ENCODE results near the gene ARL8B.
"Not testable (repeated sequence)": the region's sequence is repeated elsewhere in the genome, so short reads cannot be mapped to it uniquely, and the experiment has no call there.

ARL8B gene
- total RNA-seq = 36.1 to 63.2 (median 50.6) reads per million in 4 donors

DNA sequence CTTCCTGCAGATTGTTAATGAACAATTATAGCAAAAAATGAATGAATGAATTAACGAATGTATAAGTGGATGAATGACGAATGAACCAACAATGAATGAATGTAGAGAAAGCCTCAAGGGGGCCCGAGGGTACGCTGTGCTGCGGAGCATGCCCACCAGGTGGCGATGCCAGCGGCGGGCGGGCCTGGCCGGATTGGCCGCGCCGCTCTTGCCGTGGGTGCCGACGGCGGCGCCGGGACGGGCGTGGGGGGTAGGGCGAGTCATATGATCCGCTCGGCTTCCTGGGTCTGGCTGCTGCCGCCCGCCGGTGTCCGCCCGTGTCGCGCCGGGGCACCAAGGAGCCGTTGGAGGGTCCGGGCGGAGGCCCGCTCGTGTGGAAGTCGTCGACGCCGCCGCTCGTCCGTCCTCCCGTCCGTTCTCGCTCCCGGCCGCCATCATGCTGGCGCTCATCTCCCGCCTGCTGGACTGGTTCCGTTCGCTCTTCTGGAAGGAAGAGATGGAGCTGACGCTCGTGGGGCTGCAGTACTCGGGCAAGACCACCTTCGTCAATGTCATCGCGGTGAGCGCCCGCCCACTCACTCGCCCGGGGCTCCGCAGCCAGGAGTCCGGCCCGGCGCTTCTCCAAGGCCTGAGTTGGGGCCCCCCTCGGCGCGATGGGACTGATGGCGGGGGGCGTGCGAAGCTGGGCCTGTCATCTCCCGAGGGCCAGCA, at the start of gene ARL8B:
Gene ARL8B, plus strand, starts transcription at position 263 of the 711 bp plus-strand sequence. Its CDS starts 174 bp downstream, at position 437.
- DNase-seq = peak; percentile 76 to 91 (median 84)

DNA sequence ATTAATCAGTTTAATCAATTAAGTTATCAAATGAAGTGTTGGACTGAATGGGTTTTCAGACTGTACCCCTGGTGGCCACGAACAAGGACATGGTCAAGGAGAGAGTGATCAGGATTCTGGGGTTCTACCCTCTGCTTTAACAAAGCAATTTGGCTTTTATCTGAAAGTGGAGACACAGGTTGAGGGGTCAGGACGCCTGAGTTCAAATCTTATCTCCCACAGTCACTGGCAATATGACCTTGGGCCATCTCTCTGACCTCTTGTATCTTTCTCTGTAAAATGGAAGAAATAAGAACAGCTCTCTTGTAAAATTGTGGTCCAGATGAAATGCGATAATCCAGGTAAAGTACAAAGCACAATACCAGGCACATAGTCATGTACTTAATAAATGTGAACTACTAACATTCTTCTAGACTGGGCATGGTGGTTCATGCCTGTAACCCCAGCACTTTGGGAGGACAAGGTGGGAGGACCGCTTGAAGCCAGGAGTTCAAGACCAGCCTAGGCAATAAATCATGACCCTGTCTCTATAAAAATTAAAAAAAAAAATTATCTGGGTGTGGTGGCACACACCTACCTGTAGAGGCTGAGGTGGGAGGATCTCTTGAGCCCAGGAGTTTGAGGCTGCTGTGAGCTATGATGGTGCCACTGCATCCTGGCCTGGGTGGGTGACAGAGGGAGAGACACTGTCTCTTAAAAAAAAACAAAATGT, 48.6 kb upstream of the ARL8B start:
- DNase-seq = no peak

DNA sequence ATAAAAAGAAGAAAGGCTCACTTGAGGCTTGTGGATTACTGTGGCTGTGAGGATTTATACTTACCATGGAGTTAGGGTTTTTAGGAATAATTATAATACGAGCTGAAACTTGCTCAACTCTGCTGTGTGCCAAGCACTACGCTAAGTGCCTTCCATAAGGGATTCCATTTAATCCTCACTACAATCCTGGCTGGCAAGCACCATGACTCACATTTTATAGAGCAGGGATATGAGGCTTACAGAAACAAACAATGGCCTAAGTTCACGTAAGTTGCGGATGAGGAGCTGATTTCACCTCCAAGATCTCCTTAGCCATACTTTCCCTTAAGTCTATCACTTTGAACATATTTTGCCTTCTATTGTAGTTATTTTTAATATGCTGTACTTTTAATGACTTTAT, 43.9 kb upstream of the ARL8B start:
- no peak for DNase-seq

DNA sequence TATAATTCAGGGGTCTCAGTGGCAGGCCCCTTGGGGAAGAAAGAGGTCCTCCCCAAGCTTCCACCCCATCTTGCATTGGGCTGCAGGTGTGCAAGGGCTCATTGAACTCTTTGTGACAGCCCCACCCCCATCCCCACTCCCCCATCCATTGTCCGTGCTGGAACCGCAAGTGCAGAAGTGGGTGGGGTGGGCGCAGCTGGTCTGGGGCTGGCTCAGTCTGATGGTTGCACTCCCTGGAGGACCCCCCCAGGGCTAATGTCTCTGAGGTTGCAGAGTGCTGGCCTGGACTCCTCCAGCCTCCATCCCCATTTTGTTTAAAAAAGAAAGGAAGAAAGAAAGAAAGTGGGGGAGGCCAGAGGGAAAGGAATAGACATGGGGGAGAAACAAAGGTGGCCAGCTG, 42.3 kb upstream of the ARL8B start:
- DNase-seq = no peak

DNA sequence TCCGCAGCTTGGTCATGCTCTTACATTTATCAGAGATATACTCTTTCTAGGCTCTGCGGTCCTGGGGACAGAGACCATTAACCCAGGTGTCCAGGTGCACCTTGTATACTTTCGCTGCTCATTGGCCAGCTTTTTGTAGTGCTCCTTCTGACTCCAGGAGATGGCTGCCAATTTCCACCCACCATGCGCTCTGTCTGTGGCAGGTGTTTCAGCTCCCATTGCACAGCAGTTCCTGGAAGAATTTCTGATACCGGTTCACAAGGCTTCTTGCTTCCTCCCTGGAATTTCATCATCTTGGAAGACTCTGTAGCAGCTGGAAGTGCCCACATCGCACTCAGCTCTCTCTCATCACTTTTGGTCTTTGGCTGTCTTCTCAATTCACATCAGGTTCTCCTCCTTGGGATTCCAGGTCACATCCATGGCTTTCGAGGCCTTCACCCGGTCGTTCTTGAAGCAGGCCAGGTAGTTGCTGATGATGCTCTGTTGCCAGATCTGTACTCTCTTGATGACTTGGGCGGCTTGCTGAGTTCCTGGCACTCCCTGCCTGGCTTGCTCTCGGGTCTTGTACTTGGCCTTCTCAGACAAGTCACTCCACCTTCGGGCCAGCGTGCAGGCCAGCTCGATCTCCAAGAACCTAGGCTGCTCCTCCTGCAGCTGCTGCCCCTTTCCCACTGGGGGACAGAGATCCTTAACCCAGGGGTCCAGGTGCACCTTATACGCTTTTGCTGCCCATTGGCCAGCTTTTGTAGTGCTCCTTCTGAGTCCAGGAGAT, 41.1 kb upstream of the ARL8B start:
- DNase-seq = no peak

DNA sequence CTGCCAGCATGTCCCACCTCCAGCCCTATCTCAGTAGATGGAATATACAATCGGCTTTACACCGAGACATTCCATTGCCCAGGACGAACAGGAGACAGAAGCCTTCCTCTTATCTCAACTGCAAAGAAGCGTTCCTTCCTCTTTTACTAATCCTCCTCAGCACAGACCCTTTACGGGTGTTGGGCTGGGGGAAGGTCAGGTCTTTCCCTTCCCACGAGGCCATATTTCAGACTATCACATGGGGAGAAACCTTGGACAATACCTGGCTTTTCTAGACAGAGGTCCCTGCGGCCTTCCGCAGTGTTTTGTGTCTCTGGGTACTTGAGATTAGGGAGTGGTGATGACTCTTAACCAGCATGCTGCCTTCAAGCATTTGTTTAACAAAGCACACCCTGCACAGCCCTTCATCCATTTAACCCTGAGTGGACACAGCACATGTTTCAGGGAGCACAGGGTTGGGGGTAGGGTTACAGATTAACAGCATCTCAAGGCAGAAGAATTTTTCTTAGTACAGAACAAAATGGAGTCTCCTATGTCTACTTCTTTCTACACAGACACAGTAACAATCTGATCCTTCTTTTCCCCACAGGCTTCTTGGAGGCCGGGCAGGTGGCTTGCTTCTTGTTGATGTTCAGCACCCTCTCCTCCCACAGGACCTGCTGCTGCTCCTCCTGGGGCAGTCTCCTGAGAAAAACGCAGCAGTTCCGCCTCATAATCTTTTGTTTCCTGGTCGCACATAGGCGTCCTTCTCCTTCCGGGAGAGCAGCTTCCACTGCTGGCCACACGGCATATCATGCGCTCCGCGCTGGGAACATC, 39.9 kb upstream of the ARL8B start:
- not testable (repeated sequence) for DNase-seq

DNA sequence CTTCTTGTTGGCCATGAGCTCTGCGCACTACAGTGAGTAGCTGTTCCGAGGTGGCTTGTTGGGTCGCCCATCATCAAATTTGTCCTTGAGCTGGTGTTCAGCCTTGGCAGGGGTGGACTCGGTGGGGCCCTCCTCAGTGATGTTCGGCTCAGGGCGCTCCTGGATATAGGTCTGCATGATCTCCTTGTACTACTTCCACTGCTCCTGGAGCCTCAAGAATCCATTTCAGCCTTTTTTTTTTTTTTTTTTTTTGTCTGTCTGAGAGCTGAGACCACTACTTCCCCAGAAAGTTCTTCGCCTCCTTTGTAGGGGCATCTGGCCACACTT, 39.3 kb upstream of the ARL8B start:
- DNase-seq = no peak

DNA sequence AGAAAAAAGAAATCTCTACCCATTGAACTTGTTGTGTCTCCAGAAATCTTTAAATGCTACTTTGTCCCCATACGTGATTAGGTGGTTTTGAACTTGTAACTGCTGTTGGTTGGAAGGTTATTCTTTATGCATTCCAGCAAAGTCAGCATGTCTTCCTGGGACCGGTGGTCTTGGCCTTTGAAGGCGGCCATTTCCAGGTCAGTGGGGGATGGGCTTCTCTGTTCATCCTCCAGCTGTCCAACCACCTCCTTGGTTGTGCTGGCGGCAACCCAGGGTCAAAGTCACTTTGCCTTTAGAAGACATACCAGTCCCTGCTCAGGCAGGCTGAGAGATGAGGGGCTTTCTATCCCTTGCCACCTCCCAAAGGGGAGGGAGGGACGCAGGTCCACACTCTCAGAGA, 37.9 kb upstream of the ARL8B start:
- DNase-seq = no peak

DNA sequence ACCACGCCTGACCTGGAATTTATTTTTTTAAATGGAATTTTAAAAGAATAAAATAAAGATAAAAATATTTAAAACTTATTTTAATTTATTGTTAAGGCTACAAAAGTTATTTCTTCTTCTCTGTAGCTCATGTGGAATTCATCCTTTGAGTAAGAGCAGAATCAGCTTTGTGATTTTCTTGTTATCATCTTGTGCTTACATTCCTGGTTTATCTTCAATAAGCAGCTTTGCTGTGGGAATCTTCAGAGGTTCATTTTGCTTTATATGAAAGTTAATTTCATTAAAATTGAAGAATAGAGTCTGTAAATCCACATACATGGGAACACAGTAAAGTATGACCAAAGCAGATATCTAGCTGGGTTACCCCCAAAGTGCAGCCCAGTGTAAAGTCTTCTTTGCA, 35.4 kb upstream of the ARL8B start:
- no peak for DNase-seq

DNA sequence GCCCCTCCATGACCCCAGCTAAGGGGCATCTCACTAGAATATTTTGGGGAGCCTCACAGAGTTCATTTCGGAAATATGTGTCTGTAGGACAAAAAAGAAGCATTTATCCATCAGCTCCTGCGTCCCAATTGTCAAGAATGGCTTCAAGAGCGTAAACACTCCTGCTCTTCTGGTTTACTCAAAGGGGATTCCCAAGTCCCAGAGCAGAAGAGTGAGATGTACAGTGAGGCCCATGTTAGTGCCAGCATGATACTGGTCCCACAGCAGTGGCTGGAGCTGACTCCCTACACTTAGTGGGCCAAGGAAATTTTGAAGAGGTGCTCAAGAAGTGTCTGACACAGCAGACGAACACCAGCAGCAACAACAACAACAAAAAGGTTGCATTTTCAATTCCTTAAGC, 34.9 kb upstream of the ARL8B start:
- no peak for DNase-seq

DNA sequence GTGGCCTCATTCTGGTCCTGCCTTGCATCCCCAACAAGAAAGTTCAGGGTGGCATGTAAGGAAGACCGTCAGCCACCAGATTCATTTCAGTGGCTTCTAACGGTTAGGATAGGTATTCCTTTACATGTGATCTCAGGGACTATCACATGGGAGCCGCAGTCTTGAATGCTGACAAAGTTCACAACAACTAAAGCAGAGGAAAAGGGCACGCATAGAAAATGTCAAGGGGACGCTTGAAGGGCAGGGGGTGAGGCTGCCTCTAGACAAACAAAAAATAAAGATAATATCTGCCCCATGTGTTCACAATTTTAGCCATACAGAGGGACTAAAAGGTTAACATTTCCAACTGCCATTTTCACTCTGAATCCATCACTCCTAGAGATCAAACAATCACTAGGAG, 31.9 kb upstream of the ARL8B start:
- no peak for DNase-seq

DNA sequence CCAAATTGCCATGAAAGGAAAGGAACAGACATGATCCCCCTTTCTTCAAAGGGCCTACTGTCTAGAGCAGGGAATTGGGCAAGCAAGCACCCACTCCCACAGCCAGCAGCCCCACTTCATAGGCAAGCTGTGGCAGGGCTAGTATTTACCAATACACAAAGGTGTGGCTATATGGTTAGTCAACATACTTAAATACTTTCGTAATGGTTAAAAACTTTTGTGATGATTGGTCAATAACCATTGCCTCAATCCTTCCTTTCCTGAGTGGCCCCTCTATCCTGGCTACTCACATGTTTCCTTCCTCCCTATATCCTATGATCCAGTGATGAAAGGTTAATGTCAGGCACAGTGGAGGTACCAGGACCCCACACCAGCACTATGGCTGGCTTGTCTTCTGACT, 30.1 kb upstream of the ARL8B start:
- DNase-seq = no peak

DNA sequence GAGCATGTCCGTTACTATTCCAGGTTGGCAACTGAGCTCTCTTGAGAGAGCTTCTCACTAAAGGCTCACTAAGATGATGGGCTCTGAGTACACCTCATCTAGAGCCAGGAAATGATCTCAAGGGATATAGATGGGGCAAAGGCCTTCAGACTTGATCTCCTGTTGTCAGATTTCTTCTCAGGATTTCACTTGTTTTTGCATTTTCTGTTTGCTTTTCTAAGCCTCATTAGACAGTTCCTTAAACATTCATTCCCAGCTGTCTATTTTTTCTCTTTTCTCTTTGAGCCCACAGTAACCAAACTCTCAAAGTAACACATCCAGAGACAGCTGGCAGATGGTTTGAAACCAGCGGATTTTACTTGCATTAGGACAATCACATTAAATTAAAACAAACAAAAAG, 28.4 kb upstream of the ARL8B start:
- DNase-seq = no peak

DNA sequence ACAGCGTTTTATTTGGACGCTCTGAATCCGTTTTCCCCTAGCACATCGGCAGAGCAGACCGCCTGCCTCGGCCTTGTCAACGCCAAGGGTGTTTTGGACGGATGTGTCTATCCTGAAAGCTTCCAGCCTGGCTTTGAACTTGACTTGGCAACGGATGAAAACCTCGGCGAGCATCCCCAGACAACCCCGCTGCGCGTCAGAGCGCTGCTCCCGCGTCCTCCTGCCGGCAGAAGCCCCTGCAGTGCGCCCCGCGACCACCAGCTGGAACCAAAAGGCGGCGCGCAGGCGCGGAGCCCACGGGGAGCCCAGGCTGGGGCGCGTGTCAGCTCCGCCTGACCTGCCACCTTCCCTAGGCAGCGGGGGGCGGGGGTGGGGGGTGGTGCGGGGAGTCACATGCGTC, 26.2 kb upstream of the ARL8B start:
- no peak for DNase-seq

DNA sequence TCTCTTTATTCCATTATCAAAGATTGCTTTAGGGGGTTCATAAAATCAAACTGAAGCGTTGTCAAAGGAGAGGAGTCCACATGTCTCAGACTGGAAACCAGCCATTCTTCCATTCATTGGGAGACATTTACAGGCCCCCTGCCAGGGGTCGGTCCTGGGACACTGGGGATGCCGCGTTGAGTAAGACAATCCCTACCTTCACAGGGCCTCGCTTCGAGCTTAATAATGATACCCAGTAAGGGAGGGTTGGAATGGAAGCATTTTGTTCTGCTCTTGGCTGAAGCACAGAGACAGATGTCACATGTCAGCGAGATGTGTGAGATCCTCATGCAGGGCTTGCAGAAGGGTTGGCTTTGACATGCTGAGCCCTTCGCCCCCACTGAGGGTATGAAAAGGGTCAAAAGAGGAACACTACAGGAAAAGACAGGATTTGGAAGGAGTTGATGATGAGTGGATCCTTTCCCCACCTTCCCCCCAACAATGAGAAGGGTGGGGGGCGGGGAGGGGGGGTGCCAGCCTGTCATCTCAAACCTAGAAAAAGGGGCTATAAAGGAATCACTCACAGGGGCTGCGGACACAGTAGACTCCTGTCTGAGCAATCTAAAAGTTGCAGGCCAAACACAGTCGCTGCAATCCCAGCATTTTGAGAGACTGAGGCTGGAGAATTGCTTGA, 25.6 kb upstream of the ARL8B start:
- DNase-seq = no peak

DNA sequence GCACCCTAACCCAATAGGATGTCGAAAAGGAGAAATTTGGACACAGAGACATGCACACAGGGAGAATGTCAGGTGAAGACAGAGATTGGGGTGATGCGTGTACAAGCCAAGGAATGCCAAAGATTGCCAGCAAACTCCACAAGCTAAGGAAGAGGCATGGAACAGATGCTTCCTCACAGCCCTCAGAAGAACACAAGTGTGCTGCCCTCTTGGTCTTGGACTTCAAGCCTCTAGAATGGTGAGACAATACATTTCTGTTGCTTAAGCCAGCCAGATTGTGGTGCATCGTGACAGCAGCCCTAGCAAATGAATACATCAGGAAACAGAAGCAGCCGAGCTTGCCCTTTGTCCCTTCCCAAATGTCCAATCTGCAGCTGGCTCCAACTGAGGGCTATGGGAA, 23.7 kb upstream of the ARL8B start:
- DNase-seq = no peak

DNA sequence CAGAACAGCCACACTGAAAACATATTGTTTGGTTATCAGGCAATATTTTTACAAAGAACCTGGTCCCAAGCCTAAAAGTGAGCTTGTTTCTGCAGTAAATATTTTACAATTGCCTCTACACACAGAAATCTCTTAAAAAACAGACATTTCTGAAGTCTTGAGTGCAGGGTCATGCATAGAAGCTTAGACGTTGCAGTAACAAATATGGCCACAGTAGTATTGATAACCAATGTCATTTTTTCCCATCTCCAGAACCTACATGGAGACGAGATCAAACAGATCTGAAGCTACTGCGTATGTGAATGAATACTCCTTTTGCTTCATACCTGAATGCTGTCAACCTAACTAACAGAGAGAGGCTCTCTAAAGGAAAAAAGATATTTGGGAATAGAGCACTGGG, 19.6 kb upstream of the ARL8B start:
- DNase-seq = no peak

DNA sequence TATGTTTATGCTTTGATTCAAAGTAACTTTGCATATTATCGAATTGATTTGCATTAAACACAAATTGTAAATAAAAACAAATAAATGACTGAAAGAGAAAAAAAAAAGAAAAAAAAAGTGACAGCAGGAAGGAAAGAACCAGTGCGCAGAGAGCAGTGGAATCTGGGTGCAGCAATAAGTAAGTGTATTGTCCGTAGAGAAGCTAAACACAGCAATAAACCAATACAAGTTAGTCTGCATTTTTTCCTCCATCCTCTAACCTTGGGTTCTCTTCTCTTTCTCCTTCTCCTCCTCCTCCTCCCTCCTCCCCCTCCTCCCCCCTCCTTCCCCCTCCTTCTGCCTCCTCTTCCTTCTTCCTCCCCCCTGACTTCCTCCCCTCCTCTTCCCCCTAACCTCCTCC, 18.3 kb upstream of the ARL8B start:
- DNase-seq = no peak

DNA sequence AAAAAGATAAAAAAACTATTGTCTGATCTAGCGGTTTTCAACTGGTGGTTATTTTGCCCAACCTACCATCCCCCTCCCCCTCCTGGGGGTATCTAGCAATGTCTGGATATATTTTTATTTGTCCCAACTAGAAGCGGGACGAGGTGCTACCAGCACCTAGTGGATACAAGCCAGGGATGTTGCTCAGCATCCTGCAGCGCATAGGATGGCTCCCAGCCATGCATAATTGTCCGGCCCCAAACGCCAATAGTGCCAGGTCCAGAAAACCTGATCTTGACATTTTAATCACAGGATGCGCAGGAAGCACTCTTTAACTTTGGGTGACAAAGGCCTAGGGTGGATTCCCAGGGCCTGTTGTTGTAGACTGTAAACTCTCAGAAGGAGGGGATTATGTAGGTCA, 17.0 kb upstream of the ARL8B start:
- DNase-seq = no peak

DNA sequence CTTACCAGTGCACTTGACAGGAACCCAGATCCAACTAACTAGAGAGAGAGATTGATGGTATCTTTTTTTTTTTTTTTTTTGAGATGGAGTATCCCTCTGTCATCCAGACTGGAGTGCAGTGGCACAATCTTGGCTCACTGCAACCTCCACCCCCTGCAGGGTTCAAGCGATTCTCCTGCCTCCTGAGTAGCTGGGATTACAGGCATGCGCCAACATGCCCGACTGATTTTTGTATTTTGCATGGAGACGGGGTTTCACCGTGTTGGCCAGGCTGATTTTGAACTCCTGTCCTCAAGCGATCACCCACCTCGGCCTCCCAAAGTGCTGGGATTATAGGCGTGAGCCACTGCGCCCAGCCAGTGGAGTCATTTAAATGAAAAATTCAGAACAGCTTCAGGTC, 15.7 kb upstream of the ARL8B start:
- not testable (repeated sequence) for DNase-seq

DNA sequence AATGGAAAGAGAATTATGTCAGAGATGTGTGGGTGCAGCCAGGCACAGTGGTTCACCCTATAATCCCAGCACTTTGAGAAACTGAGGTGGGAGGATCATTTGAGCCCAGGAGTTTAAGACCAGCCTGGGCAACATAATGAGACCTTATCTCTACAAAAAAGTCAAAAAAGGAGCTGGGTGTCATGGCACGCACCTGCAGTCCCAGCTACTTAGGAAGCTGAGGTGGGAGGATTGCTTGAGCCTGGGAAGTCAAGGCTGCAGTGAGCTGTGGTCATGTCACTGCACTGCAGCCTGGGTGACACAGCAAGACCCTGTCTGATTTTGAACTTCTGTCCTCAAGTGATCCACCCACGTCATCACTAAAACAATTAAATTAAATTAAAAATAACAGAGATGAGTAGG, 15.2 kb upstream of the ARL8B start:
- DNase-seq = not testable (repeated sequence)

DNA sequence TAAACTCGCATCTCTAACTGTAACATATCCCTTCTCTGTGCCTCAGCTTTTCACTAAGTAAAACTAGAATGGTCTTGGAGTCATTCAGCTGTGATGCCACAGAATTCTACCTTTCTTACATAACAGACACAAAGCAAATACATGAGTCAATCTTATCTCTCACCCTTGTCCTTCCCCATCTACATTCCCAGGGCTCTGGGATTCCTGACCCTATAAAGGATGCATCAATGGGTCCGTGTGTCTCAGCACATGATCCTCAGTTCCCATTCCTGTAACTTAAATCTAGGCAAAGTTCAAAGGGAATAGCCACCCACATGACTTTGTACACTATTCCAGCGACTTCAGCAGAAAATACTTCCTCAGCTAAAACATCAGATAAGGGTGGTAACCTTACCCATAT, 11.8 kb upstream of the ARL8B start:
- no peak for DNase-seq

DNA sequence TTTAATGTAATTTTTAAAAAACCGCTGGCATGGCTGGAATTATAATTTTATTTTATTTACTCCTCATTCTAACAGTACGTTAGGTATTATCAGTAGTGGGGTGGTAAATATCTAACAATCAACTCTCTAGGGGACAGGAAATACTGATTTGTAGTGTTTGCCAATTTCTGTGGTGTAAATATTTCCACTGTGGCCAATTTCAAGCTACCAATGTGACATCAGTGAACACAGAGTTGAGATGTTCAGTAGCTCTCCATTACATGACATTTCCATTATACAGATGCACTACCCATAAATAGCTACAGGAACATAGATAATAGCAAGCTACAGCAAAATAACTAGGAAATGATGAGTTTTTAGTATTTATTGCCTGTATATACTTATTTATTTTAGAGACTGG, 10.0 kb upstream of the ARL8B start:
- DNase-seq = no peak

All from T-helper 1 cell (primary cell).